ENCODE results near the gene SUPT5H. TPM values are rescaled to one million over a fixed set of nuclear protein-coding genes. Genes with fewer than 3 reads are reported as not detected.

SUPT5H gene
- total and polyA plus RNA-seq, 2 of the 13 experiments (the other 11 are each of a cell fraction or from before 2014, with no cell fraction given) = 48.2 to 51.7 TPM

DNA sequence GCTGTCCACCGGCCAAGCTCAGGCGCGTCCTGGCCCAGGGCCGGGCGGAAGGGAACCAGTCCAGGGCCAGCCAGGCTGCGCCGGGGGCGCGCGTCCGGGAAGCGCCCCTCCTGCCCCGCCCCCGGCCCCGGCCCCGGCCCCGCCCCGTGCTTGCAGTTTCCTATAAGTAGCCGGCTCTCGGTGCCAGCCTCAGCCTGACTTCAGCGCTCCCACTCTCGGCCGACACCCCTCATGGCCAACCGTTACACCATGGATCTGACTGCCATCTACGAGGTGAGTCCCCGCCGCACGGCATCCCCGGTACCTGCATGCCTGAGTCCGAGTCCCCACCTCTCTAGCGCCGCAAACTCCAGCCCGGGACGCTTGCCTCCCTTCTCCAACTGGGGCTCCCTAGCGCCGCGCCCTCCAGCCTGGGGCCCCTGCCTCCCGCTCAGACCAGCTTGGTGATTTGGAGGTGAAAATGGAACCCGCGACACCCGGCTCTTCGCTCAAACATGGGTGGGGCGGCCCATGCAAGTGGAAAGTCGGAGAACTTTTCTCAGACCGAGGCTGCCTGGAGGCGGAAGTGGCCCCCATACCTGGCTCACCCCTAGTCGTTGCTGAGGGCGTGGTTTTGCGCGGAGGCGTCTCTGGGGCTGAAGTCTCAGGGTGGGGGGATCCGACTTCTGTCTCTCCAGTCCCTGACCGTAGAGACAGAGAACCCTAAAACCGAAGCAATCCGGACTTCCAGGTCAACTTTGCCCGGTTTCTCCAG lies 38.5 kb upstream of the SUPT5H start, which contains the start of gene ZFP36 (continued):
- TF ChIP-seq ZNF354B (CRISPR knock-in tag; IDR thresholded peaks at IDR 0.05) (no peak), ZNF225 (CRISPR knock-in tag; IDR thresholded peaks at IDR 0.05) (no peak), ZNF556 (CRISPR knock-in tag; IDR thresholded peaks at IDR 0.05; ENCODE audit: borderline replicate concordance) (peak; percentile 75; the same call in 1 of the 2 replicates), ZNF772 (CRISPR knock-in tag; IDR thresholded peaks at IDR 0.05) (peak; percentile 70), SAP130 (CRISPR knock-in tag; IDR thresholded peaks at IDR 0.05; ENCODE audit: low read depth) (peak; percentile 75), ZNF552 (CRISPR knock-in tag; IDR thresholded peaks at IDR 0.05; ENCODE audit: borderline replicate concordance) (0 out of 2 replicates have a peak, but pooled peaks have one; percentile 66), ZNF782 (CRISPR knock-in tag; IDR thresholded peaks at IDR 0.05; ENCODE audit: borderline replicate concordance) (0 out of 2 replicates have a peak, but pooled peaks have one; percentile 30), EEA1 (CRISPR knock-in tag; IDR thresholded peaks at IDR 0.05; ENCODE audit: borderline replicate concordance) (peak; percentile 78; the same call in 1 of the 2 replicates), ZNF607 (CRISPR knock-in tag; IDR thresholded peaks at IDR 0.05; ENCODE audit: borderline replicate concordance) (peak; percentile 61; the same call in 1 of the 2 replicates)
- TF ChIP-seq, protein P1, sequence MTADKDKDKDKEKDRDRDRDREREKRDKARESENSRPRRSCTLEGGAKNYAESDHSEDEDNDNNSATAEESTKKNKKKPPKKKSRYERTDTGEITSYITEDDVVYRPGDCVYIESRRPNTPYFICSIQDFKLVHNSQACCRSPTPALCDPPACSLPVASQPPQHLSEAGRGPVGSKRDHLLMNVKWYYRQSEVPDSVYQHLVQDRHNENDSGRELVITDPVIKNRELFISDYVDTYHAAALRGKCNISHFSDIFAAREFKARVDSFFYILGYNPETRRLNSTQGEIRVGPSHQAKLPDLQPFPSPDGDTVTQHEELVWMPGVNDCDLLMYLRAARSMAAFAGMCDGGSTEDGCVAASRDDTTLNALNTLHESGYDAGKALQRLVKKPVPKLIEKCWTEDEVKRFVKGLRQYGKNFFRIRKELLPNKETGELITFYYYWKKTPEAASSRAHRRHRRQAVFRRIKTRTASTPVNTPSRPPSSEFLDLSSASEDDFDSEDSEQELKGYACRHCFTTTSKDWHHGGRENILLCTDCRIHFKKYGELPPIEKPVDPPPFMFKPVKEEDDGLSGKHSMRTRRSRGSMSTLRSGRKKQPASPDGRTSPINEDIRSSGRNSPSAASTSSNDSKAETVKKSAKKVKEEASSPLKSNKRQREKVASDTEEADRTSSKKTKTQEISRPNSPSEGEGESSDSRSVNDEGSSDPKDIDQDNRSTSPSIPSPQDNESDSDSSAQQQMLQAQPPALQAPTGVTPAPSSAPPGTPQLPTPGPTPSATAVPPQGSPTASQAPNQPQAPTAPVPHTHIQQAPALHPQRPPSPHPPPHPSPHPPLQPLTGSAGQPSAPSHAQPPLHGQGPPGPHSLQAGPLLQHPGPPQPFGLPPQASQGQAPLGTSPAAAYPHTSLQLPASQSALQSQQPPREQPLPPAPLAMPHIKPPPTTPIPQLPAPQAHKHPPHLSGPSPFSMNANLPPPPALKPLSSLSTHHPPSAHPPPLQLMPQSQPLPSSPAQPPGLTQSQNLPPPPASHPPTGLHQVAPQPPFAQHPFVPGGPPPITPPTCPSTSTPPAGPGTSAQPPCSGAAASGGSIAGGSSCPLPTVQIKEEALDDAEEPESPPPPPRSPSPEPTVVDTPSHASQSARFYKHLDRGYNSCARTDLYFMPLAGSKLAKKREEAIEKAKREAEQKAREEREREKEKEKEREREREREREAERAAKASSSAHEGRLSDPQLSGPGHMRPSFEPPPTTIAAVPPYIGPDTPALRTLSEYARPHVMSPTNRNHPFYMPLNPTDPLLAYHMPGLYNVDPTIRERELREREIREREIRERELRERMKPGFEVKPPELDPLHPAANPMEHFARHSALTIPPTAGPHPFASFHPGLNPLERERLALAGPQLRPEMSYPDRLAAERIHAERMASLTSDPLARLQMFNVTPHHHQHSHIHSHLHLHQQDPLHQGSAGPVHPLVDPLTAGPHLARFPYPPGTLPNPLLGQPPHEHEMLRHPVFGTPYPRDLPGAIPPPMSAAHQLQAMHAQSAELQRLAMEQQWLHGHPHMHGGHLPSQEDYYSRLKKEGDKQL (CRISPR knock-in tag; IDR thresholded peaks at IDR 0.05; ENCODE audit: low read depth) = no peak
- TF ChIP-seq, protein P2, sequence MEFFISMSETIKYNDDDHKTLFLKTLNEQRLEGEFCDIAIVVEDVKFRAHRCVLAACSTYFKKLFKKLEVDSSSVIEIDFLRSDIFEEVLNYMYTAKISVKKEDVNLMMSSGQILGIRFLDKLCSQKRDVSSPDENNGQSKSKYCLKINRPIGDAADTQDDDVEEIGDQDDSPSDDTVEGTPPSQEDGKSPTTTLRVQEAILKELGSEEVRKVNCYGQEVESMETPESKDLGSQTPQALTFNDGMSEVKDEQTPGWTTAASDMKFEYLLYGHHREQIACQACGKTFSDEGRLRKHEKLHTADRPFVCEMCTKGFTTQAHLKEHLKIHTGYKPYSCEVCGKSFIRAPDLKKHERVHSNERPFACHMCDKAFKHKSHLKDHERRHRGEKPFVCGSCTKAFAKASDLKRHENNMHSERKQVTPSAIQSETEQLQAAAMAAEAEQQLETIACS (CRISPR knock-in tag; IDR thresholded peaks at IDR 0.05) = peak; percentile 76
- TF ChIP-seq, protein P3, sequence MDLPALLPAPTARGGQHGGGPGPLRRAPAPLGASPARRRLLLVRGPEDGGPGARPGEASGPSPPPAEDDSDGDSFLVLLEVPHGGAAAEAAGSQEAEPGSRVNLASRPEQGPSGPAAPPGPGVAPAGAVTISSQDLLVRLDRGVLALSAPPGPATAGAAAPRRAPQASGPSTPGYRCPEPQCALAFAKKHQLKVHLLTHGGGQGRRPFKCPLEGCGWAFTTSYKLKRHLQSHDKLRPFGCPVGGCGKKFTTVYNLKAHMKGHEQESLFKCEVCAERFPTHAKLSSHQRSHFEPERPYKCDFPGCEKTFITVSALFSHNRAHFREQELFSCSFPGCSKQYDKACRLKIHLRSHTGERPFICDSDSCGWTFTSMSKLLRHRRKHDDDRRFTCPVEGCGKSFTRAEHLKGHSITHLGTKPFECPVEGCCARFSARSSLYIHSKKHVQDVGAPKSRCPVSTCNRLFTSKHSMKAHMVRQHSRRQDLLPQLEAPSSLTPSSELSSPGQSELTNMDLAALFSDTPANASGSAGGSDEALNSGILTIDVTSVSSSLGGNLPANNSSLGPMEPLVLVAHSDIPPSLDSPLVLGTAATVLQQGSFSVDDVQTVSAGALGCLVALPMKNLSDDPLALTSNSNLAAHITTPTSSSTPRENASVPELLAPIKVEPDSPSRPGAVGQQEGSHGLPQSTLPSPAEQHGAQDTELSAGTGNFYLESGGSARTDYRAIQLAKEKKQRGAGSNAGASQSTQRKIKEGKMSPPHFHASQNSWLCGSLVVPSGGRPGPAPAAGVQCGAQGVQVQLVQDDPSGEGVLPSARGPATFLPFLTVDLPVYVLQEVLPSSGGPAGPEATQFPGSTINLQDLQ (CRISPR knock-in tag; IDR thresholded peaks at IDR 0.05) = no peak
- TF ChIP-seq, protein P4, sequence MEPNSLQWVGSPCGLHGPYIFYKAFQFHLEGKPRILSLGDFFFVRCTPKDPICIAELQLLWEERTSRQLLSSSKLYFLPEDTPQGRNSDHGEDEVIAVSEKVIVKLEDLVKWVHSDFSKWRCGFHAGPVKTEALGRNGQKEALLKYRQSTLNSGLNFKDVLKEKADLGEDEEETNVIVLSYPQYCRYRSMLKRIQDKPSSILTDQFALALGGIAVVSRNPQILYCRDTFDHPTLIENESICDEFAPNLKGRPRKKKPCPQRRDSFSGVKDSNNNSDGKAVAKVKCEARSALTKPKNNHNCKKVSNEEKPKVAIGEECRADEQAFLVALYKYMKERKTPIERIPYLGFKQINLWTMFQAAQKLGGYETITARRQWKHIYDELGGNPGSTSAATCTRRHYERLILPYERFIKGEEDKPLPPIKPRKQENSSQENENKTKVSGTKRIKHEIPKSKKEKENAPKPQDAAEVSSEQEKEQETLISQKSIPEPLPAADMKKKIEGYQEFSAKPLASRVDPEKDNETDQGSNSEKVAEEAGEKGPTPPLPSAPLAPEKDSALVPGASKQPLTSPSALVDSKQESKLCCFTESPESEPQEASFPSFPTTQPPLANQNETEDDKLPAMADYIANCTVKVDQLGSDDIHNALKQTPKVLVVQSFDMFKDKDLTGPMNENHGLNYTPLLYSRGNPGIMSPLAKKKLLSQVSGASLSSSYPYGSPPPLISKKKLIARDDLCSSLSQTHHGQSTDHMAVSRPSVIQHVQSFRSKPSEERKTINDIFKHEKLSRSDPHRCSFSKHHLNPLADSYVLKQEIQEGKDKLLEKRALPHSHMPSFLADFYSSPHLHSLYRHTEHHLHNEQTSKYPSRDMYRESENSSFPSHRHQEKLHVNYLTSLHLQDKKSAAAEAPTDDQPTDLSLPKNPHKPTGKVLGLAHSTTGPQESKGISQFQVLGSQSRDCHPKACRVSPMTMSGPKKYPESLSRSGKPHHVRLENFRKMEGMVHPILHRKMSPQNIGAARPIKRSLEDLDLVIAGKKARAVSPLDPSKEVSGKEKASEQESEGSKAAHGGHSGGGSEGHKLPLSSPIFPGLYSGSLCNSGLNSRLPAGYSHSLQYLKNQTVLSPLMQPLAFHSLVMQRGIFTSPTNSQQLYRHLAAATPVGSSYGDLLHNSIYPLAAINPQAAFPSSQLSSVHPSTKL (CRISPR knock-in tag; IDR thresholded peaks at IDR 0.05) = no peak
